ENCODE measurements around the gene PTPRN2.

PTPRN2 gene

GRCh38 chr7:158362912-158363905 lies 224.4 kb downstream of the PTPRN2 start:
- no peak for DNase-seq (ENCODE audit: low spot score)
- no peak for TF ChIP-seq CTCF (IDR thresholded peaks at IDR 0.05; ENCODE audit: borderline replicate concordance, control extremely low read depth, extremely low read depth, insufficient read depth, missing control alignments)
- in situ Hi-C loops (cut with MboI; ENCODE audit: low sequenced_read_pairs, unreplicated experiment): no loop called here

GRCh38 chr7:158362001-158362400 lies 225.6 kb downstream of the PTPRN2 start:
- in situ Hi-C loops (cut with MboI; ENCODE audit: low sequenced_read_pairs, unreplicated experiment): no loop called here
- no peak for TF ChIP-seq CTCF (IDR thresholded peaks at IDR 0.05; ENCODE audit: borderline replicate concordance, control extremely low read depth, extremely low read depth, insufficient read depth, missing control alignments)
- no peak for DNase-seq (ENCODE audit: low spot score)

- in situ Hi-C loops (cut with MboI; ENCODE audit: low sequenced_read_pairs, unreplicated experiment): no loop called here
- no peak for DNase-seq (ENCODE audit: low spot score)
These were observed 226.2 kb downstream of the PTPRN2 start for GRCh38 chr7:158361326-158361946.

GRCh38 chr7:158358926-158359645 lies 228.5 kb downstream of the PTPRN2 start:
- in situ Hi-C loops (cut with MboI; ENCODE audit: low sequenced_read_pairs, unreplicated experiment): no loop called here
- no peak for DNase-seq (ENCODE audit: low spot score)
- TF ChIP-seq CTCF (IDR thresholded peaks at IDR 0.05; ENCODE audit: borderline replicate concordance, control extremely low read depth, extremely low read depth, insufficient read depth, missing control alignments): no peak

More at GRCh38 chr7:158361326-158361946, 226.2 kb downstream of the PTPRN2 start:
- TF ChIP-seq CTCF (IDR thresholded peaks at IDR 0.05; ENCODE audit: borderline replicate concordance, control extremely low read depth, extremely low read depth, insufficient read depth, missing control alignments): no peak

GRCh38 chr7:158357898-158358821 lies 229.5 kb downstream of the PTPRN2 start:
- in situ Hi-C loops (cut with MboI; ENCODE audit: low sequenced_read_pairs, unreplicated experiment): no loop called here
- TF ChIP-seq CTCF (IDR thresholded peaks at IDR 0.05; ENCODE audit: borderline replicate concordance, control extremely low read depth, extremely low read depth, insufficient read depth, missing control alignments): no peak
- DNase-seq (ENCODE audit: low spot score): no peak
